SK-N-SH (cell line): ENCODE measurements around the gene AMFR. TPM values are rescaled to one million over a fixed set of nuclear protein-coding genes. Genes with fewer than 3 reads are reported as not detected.

Source experiments
- CTCF ChIA-PET: fragments of 300-600, 350-600 bp; formaldehyde crosslinking; extraction: SDS; loops from one replicate; lab custom pipeline; 2021; lab: Yijun Ruan, JAX
- POLR2A ChIA-PET: fragments of 350-600 bp; sonication (Branson Sonifier 250); formaldehyde crosslinking; extraction: SDS; loops from one replicate; lab custom pipeline; 2020; ENCODE audit warnings: antibody characterized with exemption, inconsistent platforms; lab: Yijun Ruan, JAX
- DNase-seq: peaks from one replicate; pipeline ENCODE4 v3.0.0; 2012
- H2AFZ ChIP-seq: fragments of 200-600 bp; sonication (generic); 2 replicates; pipeline ENCODE4 v1.8.1; 2016; ENCODE audit warnings: antibody characterized with exemption, mild to moderate bottlenecking, low read depth
- H3F3A ChIP-seq: fragments of 200-600 bp; sonication (generic); replicated peaks from 2 replicates; pipeline ENCODE3; 2016; ENCODE audit warnings: antibody characterized with exemption, mild to moderate bottlenecking; ENCODE audit not compliant: insufficient read depth
- H3K27ac ChIP-seq, 2 experiments: fragments of 200-500 bp in 1 of 2; fragments of 200-600 bp in 1 of 2; sonication (Bioruptor generic) in 1 of 2; sonication (generic), shearing (Covaris generic) in 1 of 2; 2 replicates each; pipeline versions ENCODE4 v1.5.1 to v1.6.1; 2014 to 2016; ENCODE audit warnings: low read depth in 2 of 2, inconsistent platforms in 1 of 2, low read length in 1 of 2, mild to moderate bottlenecking in 1 of 2, mixed read lengths in 1 of 2
- H3K27me3 ChIP-seq: fragments of 200-600 bp; sonication (generic), shearing (Covaris generic); 2 replicates; pipeline ENCODE4 v1.6.1; 2016; ENCODE audit warnings: mixed run types; ENCODE audit not compliant: insufficient read depth
- H3K36me3 ChIP-seq, 2 experiments: fragments of 200-500 bp in 1 of 2; fragments of 200-600 bp in 1 of 2; sonication (Bioruptor generic) in 1 of 2; sonication (generic) in 1 of 2; replicated peaks in 1 of 2; 2 replicates each; pipeline versions ENCODE3 to v1.5.1; 2014 to 2016; ENCODE audit warnings: low read length in 1 of 2, mild to moderate bottlenecking in 1 of 2; ENCODE audit not compliant: insufficient read depth in 2 of 2, control insufficient read depth in 1 of 2
- H3K4me1 ChIP-seq, 2 experiments: fragments of 200-500 bp in 1 of 2; fragments of 200-600 bp in 1 of 2; sonication (Bioruptor generic) in 1 of 2; sonication (generic), shearing (Covaris generic) in 1 of 2; 2 replicates each; pipeline versions ENCODE4 v1.5.1 to v1.6.1; 2014 to 2016; ENCODE audit warnings: low read depth in 1 of 2, low read length in 1 of 2, mixed run types in 1 of 2; ENCODE audit not compliant: insufficient read depth in 2 of 2, control insufficient read depth in 1 of 2
- H3K4me2 ChIP-seq: fragments of 200-600 bp; sonication (generic), shearing (Covaris generic); 2 replicates; pipeline ENCODE4 v1.6.1; 2017; ENCODE audit warnings: mixed run types
- H3K4me3 ChIP-seq, 2 experiments: fragments of 200-500 bp in 1 of 2; fragments of 200-600 bp in 1 of 2; sonication (Bioruptor generic) in 1 of 2; sonication (generic), shearing (Covaris generic) in 1 of 2; 2 replicates each; pipeline versions ENCODE4 v1.5.1 to v1.8.1; 2014 to 2016; ENCODE audit warnings: low read depth in 2 of 2, inconsistent platforms in 1 of 2, low read length in 1 of 2, mild to moderate bottlenecking in 1 of 2, mixed read lengths in 1 of 2, moderate library complexity in 1 of 2
- H3K79me2 ChIP-seq: fragments of 200-600 bp; sonication (generic); 2 replicates; pipeline ENCODE4 v1.8.1; 2017; ENCODE audit warnings: mild to moderate bottlenecking; ENCODE audit not compliant: insufficient read depth
- H3K9ac ChIP-seq: fragments of 200-600 bp; sonication (generic); 2 replicates; pipeline ENCODE4 v1.6.1; 2017; ENCODE audit warnings: mixed run types
- H3K9me2 ChIP-seq: fragments of 200-600 bp; sonication (generic); 2 replicates; pipeline ENCODE4 v1.6.1; 2017; ENCODE audit warnings: mixed run types
- H3K9me3 ChIP-seq: fragments of 200-600 bp; sonication (generic); 2 replicates; pipeline ENCODE4 v1.6.1; 2017; ENCODE audit warnings: mixed run types, mild to moderate bottlenecking, moderate library complexity
- H4K20me1 ChIP-seq: fragments of 200-600 bp; sonication (generic); 2 replicates; pipeline ENCODE4 v1.6.1; 2017; ENCODE audit warnings: mild to moderate bottlenecking, mixed run types; ENCODE audit not compliant: insufficient read depth
- EZH2phosphoT487 ChIP-seq: fragments of 200-600 bp; sonication (generic); IDR thresholded peaks from 2 replicates; pipeline ENCODE4 v1.6.1; 2017; ENCODE audit warnings: low read depth, mixed run types, mild to moderate bottlenecking, antibody characterized with exemption, moderate library complexity, borderline replicate concordance
- FOSL2 ChIP-seq: IDR thresholded peaks from 2 replicates; pipeline ENCODE4 v1.4.0; 2012; ENCODE audit warnings: low read depth, mild to moderate bottlenecking, moderate library complexity, borderline replicate concordance
- GATA2 ChIP-seq: sonication (generic); formaldehyde crosslinking; IDR thresholded peaks from 2 replicates; pipeline ENCODE4 v1.5.0; 2020; ENCODE audit warnings: mild to moderate bottlenecking, missing genetic modification reagents
- MAX ChIP-seq: IDR thresholded peaks from 2 replicates; pipeline ENCODE4 v1.4.0; 2012; ENCODE audit warnings: low read depth
- MXI1 ChIP-seq: IDR thresholded peaks from 2 replicates; pipeline ENCODE4 v1.6.1; 2012; ENCODE audit warnings: mild to moderate bottlenecking, low read depth, low read length, improper control_type of control experiment
- POLR2AphosphoS5 ChIP-seq: IDR thresholded peaks from 2 replicates; pipeline ENCODE4 v1.6.1; 2012; ENCODE audit warnings: low read depth, low read length
- RAD21 ChIP-seq: IDR thresholded peaks from 2 replicates; pipeline ENCODE4 v1.6.1; 2012; ENCODE audit warnings: mild to moderate bottlenecking, low read length
- RFX5 ChIP-seq: IDR thresholded peaks from 2 replicates; pipeline ENCODE4 v1.6.1; 2012; ENCODE audit warnings: mild to moderate bottlenecking, improper control_type of control experiment, low read length
- SIN3A ChIP-seq: IDR thresholded peaks from 2 replicates; pipeline ENCODE4 v1.6.1; 2012; ENCODE audit warnings: low read depth, mild to moderate bottlenecking, low read length, moderate library complexity, borderline replicate concordance
- SMC3 ChIP-seq: IDR thresholded peaks from 2 replicates; pipeline ENCODE4 v1.6.1; 2012; ENCODE audit warnings: low read depth, low read length, improper control_type of control experiment
- TEAD4 ChIP-seq: IDR thresholded peaks from 2 replicates; pipeline ENCODE4 v1.4.0; 2012; ENCODE audit warnings: mild to moderate bottlenecking, borderline replicate concordance; ENCODE audit not compliant: insufficient read depth
- YY1 ChIP-seq: IDR thresholded peaks from 2 replicates; pipeline ENCODE4 v1.4.0; 2012; ENCODE audit warnings: low read depth, mild to moderate bottlenecking
- ZBTB33 ChIP-seq: IDR thresholded peaks from 2 replicates; pipeline ENCODE4 v1.4.0; 2012; ENCODE audit warnings: low read depth, borderline replicate concordance
- WGBS: methylation state at CpG from one replicate; pipeline ENCODE4 v1.1.6; 2017; ENCODE audit warnings: low lambda C conversion rate; 5-methylcytosine and 5-hydroxymethylcytosine counted together
- polyA plus RNA-seq, 3 experiments: library from polyadenylated mRNA; depleted of rRNA; stranded (reverse); fragments of >200 nt; gene quantifications; 2 replicates each; pipeline ENCODE4 v1.2.3, GENCODE V29; 2012

Gene AMFR
- polyA plus RNA-seq, 1 of the 3 experiments (the other 2 are of a cell fraction): 65.3 TPM

GRCh38 chr16:56417138-56417537 is 8.2 kb downstream of the AMFR start:
- Histone ChIP-seq H3F3A (peaks cover 4% of the 10 kb centered on the region), H4K20me1 (peaks cover 74% of the 10 kb centered on the region), H3K9me2 (no peaks in the 10 kb centered on the region), H3K9me3 (no peaks in the 10 kb centered on the region), H3K4me2 (no peak overlapping the region), H3K27me3 (no peaks in the 10 kb centered on the region), H3K4me1 (peaks cover 0 to 7% of the 10 kb centered on the region in 2 experiments; a peak in 1 of 4 replicates)
- DNase-seq: no peak
- TF ChIP-seq SIN3A: no peak
- TF ChIP-seq MAX: no peak
- no peak for TF ChIP-seq MXI1
- TF ChIP-seq YY1: no peak
- TF ChIP-seq POLR2AphosphoS5: no peak
- TF ChIP-seq TEAD4: no peak
- TF ChIP-seq EZH2phosphoT487: no peak
- TF ChIP-seq RFX5: no peak
- TF ChIP-seq, all 33 proteins: peak for 0
- POLR2A ChIA-PET: no interaction called here
- Histone ChIP-seq H3K36me3 (peaks cover 0 to 17% of the 10 kb centered on the region in 2 experiments), H3K27ac (no peak overlapping the region), H3K4me3 (no peak overlapping the region), H3K9ac (no peak overlapping the region), H3K79me2 (peaks cover 98% of the 10 kb centered on the region), H2AFZ (no peak overlapping the region)
- CTCF ChIA-PET: interaction anchor here (0.6 kb wide), 1 partner anchor 299 kb away, joined by 3 read pairs; no protein-coding TSS in a partner anchor
- WGBS: 97% methylated on average over 4 of the region's 4 CpGs

- Histone ChIP-seq H3F3A (no peaks in the 10 kb centered on the region), H3K4me2 (no peak overlapping the region), H3K27ac (no peak overlapping the region), H4K20me1 (peaks cover 62% of the 10 kb centered on the region), H3K27me3 (no peaks in the 10 kb centered on the region), H3K9me3 (no peaks in the 10 kb centered on the region), H2AFZ (no peak overlapping the region), H3K4me1 (peaks cover 0 to 7% of the 10 kb centered on the region in 2 experiments; a peak in 1 of 4 replicates), H3K9ac (no peak overlapping the region), H3K4me3 (no peak overlapping the region), H3K9me2 (no peaks in the 10 kb centered on the region), H3K36me3 (peaks cover 0 to 30% of the 10 kb centered on the region in 2 experiments), H3K79me2 (peaks cover 94% of the 10 kb centered on the region)
- CTCF ChIA-PET: no interaction called here
- no peak for TF ChIP-seq ZBTB33
- no peak for TF ChIP-seq SIN3A
- 94% methylated on average over 4 of the region's 4 CpGs for WGBS
- DNase-seq: no peak
- POLR2A ChIA-PET: no interaction called here
Measured at GRCh38 chr16:56415875-56416274, 9.5 kb downstream of the AMFR start.

- ChIA-PET CTCF (interaction anchor here (1.1 to 2.6 kb wide), 2 partner anchors 13 to 15 kb away, joined by 3 to 8 read pairs; no protein-coding TSS in a partner anchor), POLR2A (no interaction called here)
- H3K4me1 ChIP-seq: peaks cover 0 to 7% of the 10 kb centered on the region in 2 experiments; a peak in 1 of 4 replicates
- peaks cover 47% of the 10 kb centered on the region for H4K20me1 ChIP-seq
- no peak overlapping the region for H3K9ac ChIP-seq
- peaks cover 4 to 43% of the 10 kb centered on the region in 2 experiments for H3K36me3 ChIP-seq
- no peak overlapping the region for H3K27ac ChIP-seq
- 96% methylated on average over 5 of the region's 5 CpGs for WGBS
- TF ChIP-seq YY1 (no peak), GATA2 (CRISPR knock-in tag) (no peak), SMC3 (no peak), FOSL2 (no peak), SIN3A (no peak), TEAD4 (no peak), RAD21 (no peak)
- H2AFZ ChIP-seq: no peak overlapping the region
- H3K9me3 ChIP-seq: no peaks in the 10 kb centered on the region
- DNase-seq: no peak
- H3F3A ChIP-seq: no peaks in the 10 kb centered on the region
- no peaks in the 10 kb centered on the region for H3K27me3 ChIP-seq
- peaks cover 89% of the 10 kb centered on the region for H3K79me2 ChIP-seq
- no peaks in the 10 kb centered on the region for H3K9me2 ChIP-seq
- H3K4me3 ChIP-seq: no peak overlapping the region
- no peak overlapping the region for H3K4me2 ChIP-seq
Measured at GRCh38 chr16:56414366-56414765, 11.0 kb downstream of the AMFR start.
